HCT116 (cell line): ENCODE measurements around the gene SLC6A11. TPM values are rescaled to one million over a fixed set of nuclear protein-coding genes. Genes with fewer than 3 reads are reported as not detected.

ENCODE experiments used
- ATAC-seq: fragments of 200-7000 bp; cut with Tn5 transposase; 2 replicates; pipeline ENCODE4 v1.9.1; 2020; ENCODE audit warnings: mild to moderate bottlenecking, moderate library complexity
- BruUV-seq: library from RNA; stranded (reverse); fragments of 400-500 nt; replicated peaks from 2 replicates; lab custom pipeline; 2021; lab: Mats Ljungman, UMichigan
- CTCF ChIA-PET: fragments of 300-600 bp; sonication (Branson Sonifier 250); formaldehyde crosslinking; loops from one replicate; lab custom pipeline; 2021; ENCODE audit warnings: antibody characterized with exemption; lab: Charles Lee
- POLR2A ChIA-PET: fragments of 300-600, 350-600 bp; sonication (Branson Sonifier 250); formaldehyde crosslinking; loops from one replicate; lab custom pipeline; 2021; ENCODE audit warnings: antibody characterized with exemption; lab: Charles Lee
- RAD21 ChIA-PET, 2 experiments: fragments of 300-600 bp; sonication (Branson Sonifier 250); formaldehyde crosslinking; loops; one replicate each; lab custom pipeline; 2023; ENCODE audit warnings: low total read pairs in 2 of 2; ENCODE audit not compliant: uncharacterized antibody in 2 of 2, unreplicated experiment in 2 of 2, low non-redundant PET in 1 of 2; lab: Charles Lee
- DNase-seq: peaks from one replicate; pipeline ENCODE4 v3.0.0-alpha.2; 2010; ENCODE audit warnings: low read depth, low spot score
- H2AFZ ChIP-seq: fragments of 200-600 bp; shearing (Covaris generic), sonication (generic); 2 replicates; pipeline ENCODE4 v1.6.1; 2017; ENCODE audit warnings: low read depth, mixed run types, mixed read lengths, antibody characterized with exemption, low read length; ENCODE audit not compliant: poor library complexity, severe bottlenecking
- H3K27ac ChIP-seq: 2 replicates; pipeline ENCODE4 v1.5.1; 2012; ENCODE audit warnings: low read depth, low read length
- H3K27me3 ChIP-seq: fragments of 200-600 bp; sonication (generic); 2 replicates; pipeline ENCODE4 v1.6.1; 2016; ENCODE audit warnings: mixed run types, low read length, mixed read lengths; ENCODE audit not compliant: insufficient read depth
- H3K36me3 ChIP-seq, 2 experiments: fragments of 200-500 bp in 1 of 2; fragments of 200-600 bp in 1 of 2; sonication (Bioruptor generic) in 1 of 2; sonication (generic) in 1 of 2; 2 replicates each; pipeline versions ENCODE4 v1.5.1 to v1.6.1; 2014 to 2016; ENCODE audit warnings: low read length in 2 of 2, inconsistent platforms in 1 of 2, mixed read lengths in 1 of 2, mixed run types in 1 of 2; ENCODE audit not compliant: insufficient read depth in 2 of 2, control insufficient read depth in 1 of 2
- H3K4me1 ChIP-seq, 2 experiments: fragments of 200-600 bp in 1 of 2; sonication (generic) in 1 of 2; 2 replicates each; pipeline versions ENCODE4 v1.5.1 to v1.6.1; 2012 to 2017; ENCODE audit warnings: low read length in 2 of 2, inconsistent platforms in 1 of 2, mild to moderate bottlenecking in 1 of 2, mixed read lengths in 1 of 2, mixed run types in 1 of 2, moderate library complexity in 1 of 2; ENCODE audit not compliant: insufficient read depth in 2 of 2, control insufficient read depth in 1 of 2
- H3K4me2 ChIP-seq: fragments of 200-600 bp; sonication (generic); 2 replicates; pipeline ENCODE4 v1.6.1; 2017; ENCODE audit warnings: mixed run types, low read length, mixed read lengths
- H3K4me3 ChIP-seq, 2 experiments: fragments of 200-600 bp in 1 of 2; sonication (generic) in 1 of 2; replicated peaks in 1 of 2; 2 replicates each; pipeline ENCODE4 v1.5.1; 2011 to 2016; ENCODE audit warnings: low read length in 2 of 2, control low read depth in 1 of 2, low read depth in 1 of 2, mild to moderate bottlenecking in 1 of 2, mixed read lengths in 1 of 2, mixed run types in 1 of 2
- H3K79me2 ChIP-seq: fragments of 200-600 bp; sonication (generic); 2 replicates; pipeline ENCODE4 v1.6.1; 2017; ENCODE audit warnings: mild to moderate bottlenecking, mixed run types, low read length, moderate library complexity, mixed read lengths; ENCODE audit not compliant: insufficient read depth
- H3K9ac ChIP-seq: fragments of 200-600 bp; sonication (generic); 2 replicates; pipeline ENCODE4 v1.6.1; 2016; ENCODE audit warnings: low read length, mixed read lengths
- H3K9me2 ChIP-seq: fragments of 200-600 bp; sonication (generic), shearing (Covaris generic); 2 replicates; pipeline ENCODE4 v1.6.1; 2017; ENCODE audit warnings: mixed run types, mild to moderate bottlenecking, moderate library complexity; ENCODE audit not compliant: insufficient read depth
- H3K9me3 ChIP-seq, 2 experiments: fragments of 200-500 bp in 1 of 2; fragments of 200-600 bp in 1 of 2; sonication (Bioruptor generic) in 1 of 2; sonication (generic) in 1 of 2; 2 replicates each; pipeline ENCODE4 v1.6.1; 2014 to 2017; ENCODE audit warnings: low read length in 2 of 2, mixed read lengths in 2 of 2, inconsistent platforms in 1 of 2, low read depth in 1 of 2, mild to moderate bottlenecking in 1 of 2, mixed run types in 1 of 2, moderate library complexity in 1 of 2; ENCODE audit not compliant: control insufficient read depth in 1 of 2, insufficient read depth in 1 of 2
- H4K20me1 ChIP-seq: fragments of 200-600 bp; sonication (generic), shearing (Covaris generic); 2 replicates; pipeline ENCODE4 v1.6.1; 2017; ENCODE audit warnings: mixed run types, mild to moderate bottlenecking, moderate library complexity; ENCODE audit not compliant: insufficient read depth
- FOSL1 ChIP-seq: IDR thresholded peaks from 2 replicates; pipeline ENCODE4 v1.6.1; 2012; ENCODE audit warnings: low read depth
- JUND ChIP-seq: IDR thresholded peaks from 2 replicates; pipeline ENCODE4 v1.6.1; 2012
- POLR2AphosphoS5 ChIP-seq: IDR thresholded peaks from 2 replicates; pipeline ENCODE4 v1.6.1; 2011; ENCODE audit warnings: mild to moderate bottlenecking, low read depth, low read length, moderate library complexity
- RAD21 ChIP-seq: IDR thresholded peaks from 2 replicates; pipeline ENCODE4 v1.6.1; 2012; ENCODE audit warnings: low read depth, mild to moderate bottlenecking
- SIN3A ChIP-seq: IDR thresholded peaks from 2 replicates; pipeline ENCODE4 v1.6.1; 2012; ENCODE audit warnings: low read depth
- SP1 ChIP-seq: IDR thresholded peaks from 2 replicates; pipeline ENCODE4 v1.6.1; 2012; ENCODE audit warnings: low read depth
- SRF ChIP-seq: IDR thresholded peaks from 2 replicates; pipeline ENCODE4 v1.6.1; 2012; ENCODE audit warnings: low read depth
- TCF7L2 ChIP-seq: IDR thresholded peaks from 2 replicates; pipeline ENCODE4 v1.7.0; 2011; ENCODE audit warnings: borderline replicate concordance, inconsistent platforms; ENCODE audit not compliant: insufficient read depth, insufficient read length; ENCODE audit errors: extremely low read depth
- ZFX ChIP-seq: fragments of 450-650 bp; IDR thresholded peaks from 2 replicates; pipeline ENCODE4 v1.6.1; 2017
- ZNF274 ChIP-seq: fragments of 200-500 bp; sonication (Bioruptor generic); IDR thresholded peaks from 2 replicates; pipeline ENCODE4 v1.6.1; 2014; ENCODE audit warnings: mild to moderate bottlenecking, low read depth, low read length, inconsistent platforms
- intact Hi-C: fragments of 100-400 bp; cut with micrococcal nuclease; formaldehyde crosslinking; loops from 2 replicates; pipeline ENCODE4 v1.10.0; 2022
- total RNA-seq: library from RNA; stranded (reverse); gene quantifications from one replicate; pipeline ENCODE4 v1.2.1, GENCODE V29; 2021; ENCODE audit not compliant: unreplicated experiment
- TF ChIP-seq, protein P1 (sequence below): IDR thresholded peaks from 2 replicates; pipeline ENCODE4 v1.6.1; 2011; ENCODE audit warnings: mild to moderate bottlenecking, low read length, moderate library complexity; ENCODE audit not compliant: insufficient replicate concordance; ENCODE audit errors: extremely low read depth
- TF ChIP-seq, protein P2 (sequence below): IDR thresholded peaks from 2 replicates; pipeline ENCODE4 v1.6.1; 2012
- TF ChIP-seq, protein P3 (sequence below), 3 experiments: fragments of 200-600 bp in 1 of 3; sonication (generic) in 1 of 3; IDR thresholded peaks in 2 of 3; conservative IDR thresholded peaks in 1 of 3; 2 replicates each; pipeline ENCODE4 v1.5.1; 2012 to 2017; ENCODE audit warnings: low read depth in 2 of 3, low read length in 2 of 3, antibody characterized with exemption in 1 of 3, borderline replicate concordance in 1 of 3, control low read depth in 1 of 3, mild to moderate bottlenecking in 1 of 3, mixed read lengths in 1 of 3, mixed run types in 1 of 3, moderate library complexity in 1 of 3; ENCODE audit not compliant: insufficient read depth in 1 of 3

SLC6A11 gene
- total RNA-seq, 1 experiment from 2014 or later: not detected

DNA sequence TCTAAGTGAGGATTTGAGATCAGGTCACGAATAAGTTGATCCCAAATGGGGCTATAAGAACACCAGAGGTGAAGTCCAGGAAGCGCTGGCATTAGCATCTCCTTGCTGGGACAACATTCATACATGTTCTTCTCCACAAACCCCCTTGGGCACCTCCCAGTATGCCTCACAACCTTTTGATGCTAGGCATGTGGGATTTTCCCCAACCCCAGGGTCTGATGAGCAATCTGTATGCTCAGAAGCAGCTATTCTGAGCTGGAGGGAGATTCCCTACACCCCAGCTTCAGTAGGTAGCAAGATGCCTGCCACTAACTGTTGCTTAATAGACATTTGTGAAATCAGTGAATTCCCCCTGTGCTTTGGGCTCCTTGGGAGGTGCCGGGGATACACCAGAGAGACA, 32.2 kb downstream of the SLC6A11 start:
- ChIA-PET CTCF (no interaction called here), POLR2A (no interaction called here), RAD21 (no interaction called here)
- H4K20me1 ChIP-seq: no peaks in the 10 kb centered on the region
- BruUV-seq: no TSS peak
- ATAC-seq (no peak), DNase-seq (no peak)
- no peak overlapping the region for H3K27ac ChIP-seq
- H3K9ac ChIP-seq: no peak overlapping the region
- no peaks in the 10 kb centered on the region for H3K36me3 ChIP-seq
- H3K4me3 ChIP-seq: no peak overlapping the region
- H3K79me2 ChIP-seq: no peaks in the 10 kb centered on the region
- intact Hi-C loops: no loop called here
- no peaks in the 10 kb centered on the region for H3K9me2 ChIP-seq
- H3K4me2 ChIP-seq: no peak overlapping the region
- TF ChIP-seq SP1: no peak
- no peak for TF ChIP-seq RAD21
- no peak for TF ChIP-seq ZNF274
- TF ChIP-seq SRF: no peak
- TF ChIP-seq, protein P1, sequence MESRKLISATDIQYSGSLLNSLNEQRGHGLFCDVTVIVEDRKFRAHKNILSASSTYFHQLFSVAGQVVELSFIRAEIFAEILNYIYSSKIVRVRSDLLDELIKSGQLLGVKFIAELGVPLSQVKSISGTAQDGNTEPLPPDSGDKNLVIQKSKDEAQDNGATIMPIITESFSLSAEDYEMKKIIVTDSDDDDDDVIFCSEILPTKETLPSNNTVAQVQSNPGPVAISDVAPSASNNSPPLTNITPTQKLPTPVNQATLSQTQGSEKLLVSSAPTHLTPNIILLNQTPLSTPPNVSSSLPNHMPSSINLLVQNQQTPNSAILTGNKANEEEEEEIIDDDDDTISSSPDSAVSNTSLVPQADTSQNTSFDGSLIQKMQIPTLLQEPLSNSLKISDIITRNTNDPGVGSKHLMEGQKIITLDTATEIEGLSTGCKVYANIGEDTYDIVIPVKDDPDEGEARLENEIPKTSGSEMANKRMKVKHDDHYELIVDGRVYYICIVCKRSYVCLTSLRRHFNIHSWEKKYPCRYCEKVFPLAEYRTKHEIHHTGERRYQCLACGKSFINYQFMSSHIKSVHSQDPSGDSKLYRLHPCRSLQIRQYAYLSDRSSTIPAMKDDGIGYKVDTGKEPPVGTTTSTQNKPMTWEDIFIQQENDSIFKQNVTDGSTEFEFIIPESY: no peak
- TF ChIP-seq, protein P2, sequence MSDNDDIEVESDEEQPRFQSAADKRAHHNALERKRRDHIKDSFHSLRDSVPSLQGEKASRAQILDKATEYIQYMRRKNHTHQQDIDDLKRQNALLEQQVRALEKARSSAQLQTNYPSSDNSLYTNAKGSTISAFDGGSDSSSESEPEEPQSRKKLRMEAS: no peak
- no peak for TF ChIP-seq ZFX
- TF ChIP-seq, protein P3, sequence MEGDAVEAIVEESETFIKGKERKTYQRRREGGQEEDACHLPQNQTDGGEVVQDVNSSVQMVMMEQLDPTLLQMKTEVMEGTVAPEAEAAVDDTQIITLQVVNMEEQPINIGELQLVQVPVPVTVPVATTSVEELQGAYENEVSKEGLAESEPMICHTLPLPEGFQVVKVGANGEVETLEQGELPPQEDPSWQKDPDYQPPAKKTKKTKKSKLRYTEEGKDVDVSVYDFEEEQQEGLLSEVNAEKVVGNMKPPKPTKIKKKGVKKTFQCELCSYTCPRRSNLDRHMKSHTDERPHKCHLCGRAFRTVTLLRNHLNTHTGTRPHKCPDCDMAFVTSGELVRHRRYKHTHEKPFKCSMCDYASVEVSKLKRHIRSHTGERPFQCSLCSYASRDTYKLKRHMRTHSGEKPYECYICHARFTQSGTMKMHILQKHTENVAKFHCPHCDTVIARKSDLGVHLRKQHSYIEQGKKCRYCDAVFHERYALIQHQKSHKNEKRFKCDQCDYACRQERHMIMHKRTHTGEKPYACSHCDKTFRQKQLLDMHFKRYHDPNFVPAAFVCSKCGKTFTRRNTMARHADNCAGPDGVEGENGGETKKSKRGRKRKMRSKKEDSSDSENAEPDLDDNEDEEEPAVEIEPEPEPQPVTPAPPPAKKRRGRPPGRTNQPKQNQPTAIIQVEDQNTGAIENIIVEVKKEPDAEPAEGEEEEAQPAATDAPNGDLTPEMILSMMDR (IDR thresholded peaks at IDR 0.05 in 2 of 3, conservative IDR thresholded peaks at IDR 0.05 in 1 of 3; ENCODE audit: borderline replicate concordance in 1 of 3, insufficient read depth in 1 of 3, low read depth in 2 of 3, low read length in 2 of 3): no peak
- no peak for TF ChIP-seq FOSL1
- TF ChIP-seq TCF7L2: no peak
- no peak for TF ChIP-seq JUND
- no peak for TF ChIP-seq POLR2AphosphoS5
- no peak for TF ChIP-seq SIN3A
- peaks cover 70% of the 10 kb centered on the region for H3K27me3 ChIP-seq
- no peak overlapping the region for H2AFZ ChIP-seq
- no peaks in the 10 kb centered on the region for H3K4me1 ChIP-seq
- no peaks in the 10 kb centered on the region for H3K9me3 ChIP-seq
